IMR-90 (cell line): ENCODE results near the gene PLCB4. TPM values are rescaled to one million over a fixed set of nuclear protein-coding genes. Genes with fewer than 3 reads are reported as not detected.

Experiments used
- ATAC-seq: fragments of 200-7000 bp; cut with Tn5 transposase; 2 replicates; pipeline ENCODE4 v1.9.1; 2020; ENCODE audit warnings: low read depth, mild to moderate bottlenecking, moderate library complexity
- BruUV-seq: library from RNA; stranded (reverse); fragments of 400-500 nt; replicated peaks from 2 replicates; lab custom pipeline; 2021; lab: Mats Ljungman, UMichigan
- CTCF ChIA-PET: fragments of 300-600 bp; formaldehyde crosslinking; extraction: SDS; loops from one replicate; lab custom pipeline; 2021; ENCODE audit warnings: antibody characterized with exemption; lab: Yijun Ruan, JAX
- POLR2A ChIA-PET: fragments of 300-600 bp; sonication (Branson Sonifier 250); formaldehyde crosslinking; loops from one replicate; lab custom pipeline; 2022; ENCODE audit warnings: antibody characterized with exemption; ENCODE audit not compliant: unreplicated experiment; lab: Charles Lee
- DNase-seq: peaks from one replicate; pipeline ENCODE4 v3.0.0; 2013
- H2AFZ ChIP-seq: replicated peaks from 2 replicates; pipeline ENCODE3; 2013; ENCODE audit warnings: low read length, mild to moderate bottlenecking; ENCODE audit not compliant: poor library complexity
- H2AK5ac ChIP-seq: 2 replicates; pipeline ENCODE4 v1.6.1; 2013; ENCODE audit warnings: low read depth, low read length, inconsistent platforms
- H2AK9ac ChIP-seq: replicated peaks from 2 replicates; pipeline ENCODE3; 2013; ENCODE audit warnings: mild to moderate bottlenecking, low read depth, low read length, moderate library complexity; ENCODE audit not compliant: poor library complexity
- H2BK120ac ChIP-seq: 2 replicates; pipeline ENCODE4 v1.6.1; 2013; ENCODE audit warnings: low read depth, low read length, inconsistent platforms
- H2BK15ac ChIP-seq: 3 replicates; pipeline ENCODE4 v1.6.1; 2013; ENCODE audit warnings: low read depth, low read length, inconsistent platforms
- H2BK20ac ChIP-seq: 2 replicates; pipeline ENCODE4 v1.6.1; 2013; ENCODE audit warnings: low read depth, mild to moderate bottlenecking, inconsistent platforms, low read length, moderate library complexity
- H2BK5ac ChIP-seq: 2 replicates; pipeline ENCODE4 v1.6.1; 2013; ENCODE audit warnings: mild to moderate bottlenecking, low read depth, low read length, inconsistent platforms; ENCODE audit not compliant: poor library complexity, severe bottlenecking
- H3K14ac ChIP-seq: replicated peaks from 2 replicates; pipeline ENCODE4 v1.6.1; 2013; ENCODE audit warnings: low read depth, low read length, inconsistent platforms
- H3K18ac ChIP-seq: 2 replicates; pipeline ENCODE4 v1.6.1; 2013; ENCODE audit warnings: low read depth, low read length, control low read depth
- H3K23ac ChIP-seq: 2 replicates; pipeline ENCODE4 v1.6.1; 2013; ENCODE audit warnings: low read depth, low read length, inconsistent platforms
- H3K27ac ChIP-seq: 2 replicates; pipeline ENCODE4 v1.5.1; 2013; ENCODE audit warnings: mild to moderate bottlenecking, control low read depth, low read length; ENCODE audit not compliant: insufficient read depth
- H3K27me3 ChIP-seq: 2 replicates; pipeline ENCODE4 v1.6.1; 2013; ENCODE audit warnings: low read length; ENCODE audit not compliant: control insufficient read depth, insufficient read depth
- H3K36me3 ChIP-seq: 2 replicates; pipeline ENCODE4 v1.6.1; 2013; ENCODE audit warnings: low read length, mixed read lengths; ENCODE audit not compliant: control insufficient read depth, insufficient read depth
- H3K4ac ChIP-seq: 2 replicates; pipeline ENCODE4 v1.6.1; 2013; ENCODE audit warnings: low read depth, low read length, inconsistent platforms
- H3K4me1 ChIP-seq: 2 replicates; pipeline ENCODE4 v1.6.1; 2013; ENCODE audit warnings: low read length, mixed read lengths; ENCODE audit not compliant: control insufficient read depth, insufficient read depth
- H3K4me2 ChIP-seq: 2 replicates; pipeline ENCODE4 v1.6.1; 2013; ENCODE audit warnings: low read depth, mild to moderate bottlenecking, control low read depth, low read length, moderate library complexity
- H3K4me3 ChIP-seq: 2 replicates; pipeline ENCODE4 v1.5.1; 2013; ENCODE audit warnings: low read depth, mild to moderate bottlenecking, control low read depth, low read length, moderate library complexity; ENCODE audit not compliant: insufficient read depth
- H3K56ac ChIP-seq: 2 replicates; pipeline ENCODE4 v1.6.1; 2013; ENCODE audit warnings: low read length, inconsistent platforms; ENCODE audit not compliant: insufficient read depth; ENCODE audit errors: extremely low read depth
- H3K79me1 ChIP-seq, 2 experiments: 2 replicates each; pipeline ENCODE4 v1.6.1; 2013; ENCODE audit warnings: low read length in 2 of 2, inconsistent platforms in 1 of 2, low read depth in 1 of 2
- H3K9ac ChIP-seq: 2 replicates; pipeline ENCODE4 v1.6.1; 2013; ENCODE audit warnings: low read depth, low read length, control low read depth
- H3K9me1 ChIP-seq: 2 replicates; pipeline ENCODE4 v1.6.1; 2013; ENCODE audit warnings: low read length, inconsistent platforms; ENCODE audit not compliant: insufficient read depth
- H3K9me3 ChIP-seq: 2 replicates; pipeline ENCODE4 v1.6.1; 2013; ENCODE audit warnings: low read length; ENCODE audit not compliant: control insufficient read depth, insufficient read depth
- H4K20me1 ChIP-seq: 2 replicates; pipeline ENCODE4 v1.6.1; 2013; ENCODE audit warnings: low read length, inconsistent platforms; ENCODE audit not compliant: insufficient read depth
- H4K5ac ChIP-seq: 2 replicates; pipeline ENCODE4 v1.6.1; 2013; ENCODE audit warnings: mild to moderate bottlenecking, low read depth, low read length, control low read depth
- H4K8ac ChIP-seq, 2 experiments: 2 replicates each; pipeline ENCODE4 v1.6.1; 2013; ENCODE audit warnings: low read depth in 2 of 2, low read length in 2 of 2, control low read depth in 1 of 2, inconsistent platforms in 1 of 2
- H4K91ac ChIP-seq: 2 replicates; pipeline ENCODE4 v1.6.1; 2013; ENCODE audit warnings: low read depth, low read length, inconsistent platforms; ENCODE audit not compliant: insufficient read depth
- CHD1 ChIP-seq: IDR thresholded peaks from 2 replicates; pipeline ENCODE4 v1.6.1; 2012; ENCODE audit warnings: low read depth, low read length, improper control_type of control experiment
- FOS ChIP-seq: fragments of 150-350 bp; IDR thresholded peaks from 2 replicates; pipeline ENCODE4 v1.6.1; 2016; ENCODE audit warnings: low read depth, low read length
- MAFK ChIP-seq: IDR thresholded peaks from 2 replicates; pipeline ENCODE4 v1.6.1; 2012; ENCODE audit warnings: low read depth, low read length, improper control_type of control experiment
- MAZ ChIP-seq: IDR thresholded peaks from 2 replicates; pipeline ENCODE4 v1.6.1; 2012; ENCODE audit warnings: low read depth, mild to moderate bottlenecking, low read length, improper control_type of control experiment, moderate library complexity, borderline replicate concordance
- MXI1 ChIP-seq: IDR thresholded peaks from 2 replicates; pipeline ENCODE4 v1.6.1; 2012; ENCODE audit warnings: low read depth, mild to moderate bottlenecking, low read length, moderate library complexity, borderline replicate concordance
- NFE2L2 ChIP-seq: fragments of 150-350 bp; IDR thresholded peaks from 2 replicates; pipeline ENCODE4 v1.6.1; 2016; ENCODE audit warnings: low read depth, mild to moderate bottlenecking, low read length
- WGBS, 2 experiments: methylation state at CpG; one replicate each; pipeline versions ENCODE4 v1.1.5 to v1.1.7; 2013; ENCODE audit warnings: missing lambda C conversion rate in 2 of 2; ENCODE audit not compliant: insufficient read length in 1 of 2; ENCODE audit errors: extremely low coverage in 2 of 2; 5-methylcytosine and 5-hydroxymethylcytosine counted together
- dilution Hi-C: fragments of 300-500 bp; cut with HindIII; formaldehyde crosslinking; loops from one replicate; pipeline ENCODE4 v1.14.3; 2018; ENCODE audit warnings: low sequenced_read_pairs; ENCODE audit not compliant: unreplicated experiment
- in situ Hi-C: fragments of 300-500 bp; cut with MboI; formaldehyde crosslinking; loops from 3 replicates; pipeline ENCODE4 v1.14.3; 2019; ENCODE audit warnings: low sequenced_read_pairs, inconsistent platforms, mixed read lengths
- intact Hi-C: fragments of 100-400 bp; cut with micrococcal nuclease; formaldehyde crosslinking; loops from 2 replicates; pipeline ENCODE4 v1.10.0; 2022
- polyA plus RNA-seq, 3 experiments: library from polyadenylated mRNA; depleted of rRNA; stranded (reverse); fragments of >200 nt; gene quantifications; 2 replicates each; pipeline ENCODE4 v1.2.3, GENCODE V29; 2012; ENCODE audit warnings: low replicate concordance in 1 of 3
- total RNA-seq: library from RNA; depleted of rRNA; stranded (reverse); fragments of >200 nt; gene quantifications from 2 replicates; pipeline ENCODE4 v1.2.3, GENCODE V29; 2012

The PLCB4 gene
- total and polyA plus RNA-seq, 2 of the 4 experiments (the other 2 are of a cell fraction), result 12.5 to 24.0 TPM

- H2AK9ac ChIP-seq, result no peak overlapping the region
- no peak overlapping the region for H2BK15ac ChIP-seq
- ChIA-PET POLR2A (no interaction called here), CTCF (no interaction called here)
- H3K4me2 ChIP-seq, result no peak overlapping the region
- H4K91ac ChIP-seq, result no peak overlapping the region
- no peak overlapping the region for H3K56ac ChIP-seq
- no peak overlapping the region for H3K23ac ChIP-seq
- H3K9me1 ChIP-seq, result peaks cover 4% of the 10 kb centered on the region
- H2BK5ac ChIP-seq, result no peak overlapping the region
- H3K18ac ChIP-seq, result no peak overlapping the region
- H2BK20ac ChIP-seq, result no peak overlapping the region
- WGBS, 2 experiments, result no CpG with 5 or more reads among the region's 1 CpG
- no TSS peak for BruUV-seq
- no peak for ATAC-seq
- no peaks in the 10 kb centered on the region; the same call in 1 of the 2 replicates for H4K20me1 ChIP-seq
- H3K9me3 ChIP-seq, result peaks cover 5% of the 10 kb centered on the region; the same call in 1 of the 2 replicates
- H3K27ac ChIP-seq, result no peak overlapping the region
- no peaks in the 10 kb centered on the region; the same call in none of the 2 replicates for H3K36me3 ChIP-seq
- H3K4ac ChIP-seq, result no peak overlapping the region
- H3K79me1 ChIP-seq, result peaks cover 40 to 63% of the 10 kb centered on the region in 2 experiments
- H2AFZ ChIP-seq, result no peak overlapping the region
- no peak overlapping the region for H2AK5ac ChIP-seq
- no peak for DNase-seq
- no peaks in the 10 kb centered on the region for H3K27me3 ChIP-seq
- dilution Hi-C loops (no loop called here), intact Hi-C loops (no loop called here), in situ Hi-C loops (no loop called here)
- H3K4me1 ChIP-seq, result no peaks in the 10 kb centered on the region; the same call in 1 of the 2 replicates
- TF ChIP-seq CHD1, result no peak
- no peak for TF ChIP-seq MAZ
- TF ChIP-seq MXI1, result no peak
- TF ChIP-seq NFE2L2, result no peak
- TF ChIP-seq FOS, result no peak
- TF ChIP-seq MAFK, result no peak
- H2BK120ac ChIP-seq, result no peak overlapping the region
- H3K14ac ChIP-seq, result no peak overlapping the region
- no peak overlapping the region for H3K9ac ChIP-seq
- H4K8ac ChIP-seq, result no peak overlapping the region
- H3K4me3 ChIP-seq, result no peak overlapping the region
- no peak overlapping the region for H4K5ac ChIP-seq
Measured at GRCh38 chr20:9154464-9155024, 85.7 kb downstream of the PLCB4 start.
